Cerebellar nuclear complex (tissue), 1 donor: ENCODE measurements around the gene OR2T2.
"Not testable (repeated sequence)": the region's sequence is repeated elsewhere in the genome, so short reads cannot be mapped to it uniquely, and the experiment has no call there.

Experiments used
- DNase-seq, 2 experiments: peaks; one replicate each; lab custom pipeline; 2025; lab: John Stamatoyannopoulos, UW

Gene OR2T2

GRCh38 chr1:248450466-248451145 is 5.2 kb downstream of the OR2T2 start:
- DNase-seq = not testable (repeated sequence)

- DNase-seq = not testable (repeated sequence)
Measured at GRCh38 chr1:248453619-248454018, 8.2 kb downstream of the OR2T2 start.

- not testable (repeated sequence) for DNase-seq
Measured at GRCh38 chr1:248455045-248455444, 9.6 kb downstream of the OR2T2 start.

GRCh38 chr1:248456635-248457034 is 11.2 kb downstream of the OR2T2 start:
- DNase-seq = not testable (repeated sequence)

GRCh38 chr1:248459117-248459516 is 13.7 kb downstream of the OR2T2 start:
- not testable (repeated sequence) for DNase-seq

- no peak for DNase-seq
Measured at GRCh38 chr1:248471154-248471553, 25.7 kb downstream of the OR2T2 start.

- not testable (repeated sequence) for DNase-seq
Measured at GRCh38 chr1:248472111-248472510, 26.7 kb downstream of the OR2T2 start.

GRCh38 chr1:248473051-248473450 is 27.6 kb downstream of the OR2T2 start, which contains the start of gene OR2T3:
OR2T3 (plus strand) TSS chr1:248473351; CDS start chr1:248473351, 0 bp downstream.
- DNase-seq = not testable (repeated sequence)

- DNase-seq = not testable (repeated sequence)
Measured at GRCh38 chr1:248475660-248476059, 30.2 kb downstream of the OR2T2 start.

GRCh38 chr1:248481686-248482579 is 36.5 kb downstream of the OR2T2 start:
- DNase-seq = not testable (repeated sequence)

GRCh38 chr1:248488289-248488688 is 42.9 kb downstream of the OR2T2 start, which contains the start of gene OR2T5:
OR2T5 (plus strand) TSS chr1:248488589; CDS start chr1:248488589, 0 bp downstream.
- not testable (repeated sequence) for DNase-seq

- not testable (repeated sequence) for DNase-seq
Measured at GRCh38 chr1:248496661-248497060, 51.2 kb downstream of the OR2T2 start.

GRCh38 chr1:248500305-248501035 is 55.0 kb downstream of the OR2T2 start:
- DNase-seq = not testable (repeated sequence)
